Stimulated activated naive CD8-positive, alpha-beta T cell treated with anti-CD3 and anti-CD28 coated beads, Interleukin-15, Interleukin-2, amounts not matched to agents 100 ng/mL and 50 ng/mL, for 24 hours (primary cell): ENCODE results near the gene ALG9.

ENCODE experiments used
- H3K27ac Mint-ChIP-seq: one replicate; pipeline ENCODE4 v1.8.0; 2021; ENCODE audit warnings: mild to moderate bottlenecking, mixed read lengths
- H3K27me3 Mint-ChIP-seq: one replicate; pipeline ENCODE4 v1.8.0; 2021; ENCODE audit warnings: mixed read lengths
- H3K36me3 Mint-ChIP-seq: one replicate; pipeline ENCODE4 v1.8.0; 2021; ENCODE audit warnings: low read depth, mixed read lengths
- H3K4me1 Mint-ChIP-seq: one replicate; pipeline ENCODE4 v1.8.0; 2021; ENCODE audit warnings: low read depth, mixed read lengths
- H3K4me3 Mint-ChIP-seq: one replicate; pipeline ENCODE4 v1.8.0; 2021; ENCODE audit warnings: mild to moderate bottlenecking, mixed read lengths
- H3K9me3 Mint-ChIP-seq: one replicate; pipeline ENCODE4 v1.8.0; 2021; ENCODE audit warnings: mixed read lengths

The ALG9 gene

DNA sequence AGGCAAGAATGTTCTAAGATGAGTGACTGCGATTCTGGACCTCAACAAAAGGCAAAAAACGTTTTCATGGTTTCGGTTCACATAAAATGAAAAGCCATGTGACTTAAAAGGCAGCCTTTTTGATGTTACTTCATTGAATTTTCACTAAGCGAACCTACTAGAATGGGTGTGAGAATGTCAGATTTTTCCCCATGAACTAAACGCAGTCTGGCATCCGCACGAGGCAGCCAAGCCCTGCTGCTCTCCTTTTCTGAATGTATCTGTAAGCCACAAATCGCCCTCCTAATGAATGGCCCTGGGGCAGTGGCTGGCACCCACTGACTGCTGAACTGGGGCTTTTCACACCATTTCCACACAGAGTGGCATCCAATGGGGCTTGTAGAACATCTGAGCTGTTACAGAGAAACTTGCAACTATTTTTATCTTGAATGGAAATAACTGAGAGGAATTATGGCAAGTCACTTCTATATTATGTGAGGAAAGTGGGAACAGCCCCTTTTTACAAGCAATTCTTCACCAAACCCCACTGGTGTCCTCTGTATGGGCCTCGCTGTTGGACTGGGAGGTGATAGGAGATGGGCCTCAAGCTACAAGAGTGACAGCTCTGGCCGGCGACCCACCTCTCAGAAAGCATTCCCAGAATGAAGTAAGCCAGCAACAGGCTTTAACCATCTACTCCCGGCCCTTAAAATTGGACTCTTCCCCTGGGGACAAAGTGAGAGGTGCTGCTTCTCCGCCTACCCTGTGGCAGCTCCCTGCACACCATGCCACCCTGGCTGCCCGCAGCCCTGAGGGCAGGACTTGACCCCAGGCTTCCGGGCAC is 134.5 kb downstream of the ALG9 start:
- H3K9me3 Mint-ChIP-seq, result no peaks in the 10 kb centered on the region
- no peaks in the 10 kb centered on the region for H3K4me1 Mint-ChIP-seq
- peaks cover 29% of the 10 kb centered on the region for H3K36me3 Mint-ChIP-seq
- no peak overlapping the region for H3K27ac Mint-ChIP-seq
- H3K4me3 Mint-ChIP-seq, result no peak overlapping the region
- H3K27me3 Mint-ChIP-seq, result no peaks in the 10 kb centered on the region
